Endothelial cell of umbilical vein (primary cell): ENCODE measurements around the gene SV2C. TPM values are rescaled to one million over a fixed set of nuclear protein-coding genes. Genes with fewer than 3 reads are reported as not detected.

Source experiments
- BruUV-seq: library from RNA; stranded (reverse); fragments of 400-500 nt; replicated peaks from 2 replicates; lab custom pipeline; 2021; lab: Mats Ljungman, UMichigan
- CTCF ChIA-PET: fragments of 300-600, 350-600 bp; sonication (Branson Sonifier 250); formaldehyde crosslinking; loops from one replicate; lab custom pipeline; 2021; ENCODE audit warnings: antibody characterized with exemption, inconsistent platforms; lab: Charles Lee
- POLR2A ChIA-PET: fragments of 300-600, 350-600 bp; sonication (Branson Sonifier 250); formaldehyde crosslinking; loops from one replicate; lab custom pipeline; 2021; ENCODE audit warnings: antibody characterized with exemption, inconsistent platforms; lab: Charles Lee
- DNase-seq: peaks from one replicate; pipeline ENCODE4 v3.0.0-alpha.2; 2011; ENCODE audit warnings: low read depth, low spot score
- FAIRE-seq: peaks from 2 replicates; lab custom pipeline; 2011; peaks lifted over from hg19 to GRCh38; lab: Jason Lieb, UNC
- H2AFZ ChIP-seq: 2 replicates; pipeline ENCODE4 v1.6.0; 2012; ENCODE audit warnings: low read depth, low read length, control low read depth, inconsistent platforms
- H3K27ac ChIP-seq: 2 replicates; pipeline ENCODE4 v1.5.1; 2011; ENCODE audit warnings: low read depth, mild to moderate bottlenecking, control low read depth, low read length, moderate library complexity; ENCODE audit not compliant: insufficient read depth
- H3K27me3 ChIP-seq, 2 experiments: 2 replicates each; pipeline versions ENCODE4 v1.6.0 to v1.6.1; 2011; ENCODE audit warnings: low read length in 2 of 2, mixed read lengths in 1 of 2; ENCODE audit not compliant: control insufficient read depth in 2 of 2, insufficient read depth in 2 of 2
- H3K36me3 ChIP-seq, 2 experiments: 2 replicates in 1 of 2; 3 replicates in 1 of 2; pipeline ENCODE4 v1.5.1; 2011; ENCODE audit warnings: low read length in 2 of 2, mild to moderate bottlenecking in 1 of 2, moderate library complexity in 1 of 2; ENCODE audit not compliant: control insufficient read depth in 2 of 2, insufficient read depth in 2 of 2; ENCODE audit errors: extremely low read depth in 1 of 2
- H3K4me1 ChIP-seq: 3 replicates; pipeline ENCODE4 v1.5.1; 2011; ENCODE audit warnings: mild to moderate bottlenecking, low read length; ENCODE audit not compliant: control insufficient read depth, insufficient read depth; ENCODE audit errors: extremely low read depth
- H3K4me2 ChIP-seq: 2 replicates; pipeline ENCODE4 v1.6.1; 2011; ENCODE audit warnings: low read length, control low read depth, mixed read lengths; ENCODE audit not compliant: insufficient read depth
- H3K4me3 ChIP-seq, 3 experiments: fragments of 200-600 bp in 1 of 3; sonication (generic), shearing (Covaris generic) in 1 of 3; replicated peaks in 1 of 3; 2 replicates each; pipeline ENCODE4 v1.5.1; 2011 to 2016; ENCODE audit warnings: control low read depth in 3 of 3, low read length in 3 of 3, mild to moderate bottlenecking in 2 of 3, inconsistent platforms in 1 of 3, low read depth in 1 of 3, moderate library complexity in 1 of 3; ENCODE audit not compliant: insufficient read depth in 1 of 3
- H3K79me2 ChIP-seq: 2 replicates; pipeline ENCODE4 v1.6.0; 2012; ENCODE audit warnings: low read length, inconsistent platforms; ENCODE audit not compliant: control insufficient read depth, insufficient read depth
- H3K9ac ChIP-seq: replicated peaks from 2 replicates; pipeline ENCODE3; 2011; ENCODE audit warnings: low read length, control low read depth; ENCODE audit not compliant: insufficient read depth; ENCODE audit errors: extremely low read depth
- H3K9me1 ChIP-seq: replicated peaks from 3 replicates; pipeline ENCODE4 v1.6.0; 2011; ENCODE audit warnings: mild to moderate bottlenecking, low read length; ENCODE audit not compliant: control insufficient read depth, insufficient read depth; ENCODE audit errors: extremely low read depth
- H3K9me3 ChIP-seq: replicated peaks from 2 replicates; pipeline ENCODE4 v1.5.1; 2012; ENCODE audit warnings: low read length, inconsistent platforms; ENCODE audit not compliant: control insufficient read depth, insufficient read depth
- H4K20me1 ChIP-seq: replicated peaks from 2 replicates; pipeline ENCODE3; 2011; ENCODE audit warnings: mild to moderate bottlenecking, low read length; ENCODE audit not compliant: control insufficient read depth, insufficient read depth; ENCODE audit errors: extremely low read depth
- CTCF ChIP-seq, 2 donors: IDR thresholded peaks; 1 replicate in 1 of 2; 2 replicates in 1 of 2; pipeline ENCODE4 v1.5.1; 2011; ENCODE audit warnings: low read length in 2 of 2, mild to moderate bottlenecking in 2 of 2, moderate library complexity in 2 of 2, control low read depth in 1 of 2, inconsistent platforms in 1 of 2, low read depth in 1 of 2; ENCODE audit not compliant: insufficient read depth in 1 of 2; ENCODE audit errors: extremely low read depth in 1 of 2
- EZH2 ChIP-seq: IDR thresholded peaks from 2 replicates; pipeline ENCODE4 v1.6.1; 2012; ENCODE audit warnings: borderline replicate concordance, low read depth, mild to moderate bottlenecking, moderate library complexity, low read length, inconsistent platforms; ENCODE audit not compliant: severe bottlenecking
- FOS ChIP-seq: IDR thresholded peaks from 2 replicates; pipeline ENCODE4 v1.6.1; 2011; ENCODE audit warnings: mild to moderate bottlenecking, low read length, moderate library complexity, borderline replicate concordance; ENCODE audit not compliant: insufficient read depth
- GATA2 ChIP-seq: IDR thresholded peaks from 2 replicates; pipeline ENCODE4 v1.7.0; 2011; ENCODE audit warnings: low read depth, mild to moderate bottlenecking, moderate library complexity, mixed read lengths, low read length; ENCODE audit not compliant: insufficient read length, insufficient read depth
- JUN ChIP-seq: IDR thresholded peaks from 2 replicates; pipeline ENCODE4 v1.6.1; 2011; ENCODE audit warnings: borderline replicate concordance, low read depth; ENCODE audit not compliant: insufficient read length, insufficient read depth
- MYC ChIP-seq: IDR thresholded peaks from one replicate; pipeline ENCODE4 v1.6.1; 2011; ENCODE audit warnings: mild to moderate bottlenecking, low read depth, low read length
- POLR2A ChIP-seq: IDR thresholded peaks from 2 replicates; pipeline ENCODE4 v1.6.1; 2012; ENCODE audit warnings: low read depth, mild to moderate bottlenecking, control low read depth, low read length
- POLR2AphosphoS5 ChIP-seq: IDR thresholded peaks from 2 replicates; pipeline ENCODE4 v1.6.1; 2012; ENCODE audit warnings: low read depth, mild to moderate bottlenecking, control low read depth, low read length, moderate library complexity; ENCODE audit not compliant: insufficient read depth
- dilution Hi-C: fragments of 300-500 bp; cut with MboI; formaldehyde crosslinking; loops from one replicate; pipeline ENCODE4 v1.15.0; 2019; ENCODE audit warnings: low sequenced_read_pairs; ENCODE audit not compliant: extremely low pct_ligation_motif_present
- intact Hi-C: fragments of 100-400 bp; cut with micrococcal nuclease; formaldehyde crosslinking; loops from one replicate; pipeline ENCODE4 v1.10.0; 2022
- polyA plus RNA-seq, 4 experiments: library from polyadenylated mRNA; depleted of rRNA in 3 of 4; stranded (reverse) in 3 of 4; unstranded in 1 of 4; fragments of >200 nt; gene quantifications; 2 replicates each; pipeline versions ENCODE4 v1.2.1 to v1.2.3, GENCODE V29; 2011 to 2012; ENCODE audit warnings: missing spikeins in 1 of 4
- total RNA-seq: library from RNA; stranded (reverse); gene quantifications from 2 replicates; pipeline ENCODE4 v1.2.3, GENCODE V29; 2021
- TF ChIP-seq, protein P1 (sequence below): IDR thresholded peaks from 2 replicates; pipeline ENCODE4 v1.6.1; 2011; ENCODE audit not compliant: insufficient read depth, insufficient read length

SV2C gene
- total and polyA plus RNA-seq, 2 donors (not counting 3 experiments of a cell fraction or from before 2014, with no cell fraction given): not detected

DNA sequence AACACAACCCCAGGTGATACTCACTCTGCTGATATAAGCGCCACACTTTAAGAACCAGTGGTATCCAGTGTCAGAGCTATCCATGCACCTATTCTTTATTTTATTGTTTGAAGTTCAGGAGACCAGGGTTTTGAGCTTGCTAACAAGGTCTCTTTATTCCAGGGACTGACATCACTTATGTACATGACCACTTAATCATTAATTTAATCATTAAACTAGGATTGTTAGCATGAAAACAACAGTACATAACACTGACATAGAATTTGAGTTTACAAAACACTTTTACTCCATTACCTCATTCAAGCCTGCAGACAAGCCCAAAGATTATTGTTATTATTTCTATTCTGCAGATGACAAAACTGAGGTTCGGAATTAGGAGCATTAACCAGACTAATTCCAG, 168.5 kb downstream of the SV2C start:
- no peaks in the 10 kb centered on the region for H3K36me3 ChIP-seq
- intact Hi-C loops: no loop called here
- no peak for FAIRE-seq
- ChIA-PET CTCF (interaction anchor here (0.8 kb wide), 1 partner anchor 76 kb away, joined by 3 read pairs; no protein-coding TSS in a partner anchor), POLR2A (no interaction called here)
- no peaks in the 10 kb centered on the region for H4K20me1 ChIP-seq
- no TSS peak for BruUV-seq
- H3K27me3 ChIP-seq: peaks cover 0 to 7% of the 10 kb centered on the region in 2 experiments
- H3K9me3 ChIP-seq: no peaks in the 10 kb centered on the region
- no peaks in the 10 kb centered on the region for H3K79me2 ChIP-seq
- H3K9ac ChIP-seq: no peak overlapping the region
- DNase-seq: no peak
- H3K4me2 ChIP-seq: no peak overlapping the region
- H2AFZ ChIP-seq: no peak overlapping the region
- TF ChIP-seq POLR2AphosphoS5 (no peak), POLR2A (no peak), EZH2 (no peak), JUN (no peak), CTCF (IDR thresholded peaks at IDR 0.05; ENCODE audit: extremely low read depth in 1 of 2, insufficient read depth in 1 of 2, low read depth in 1 of 2, low read length in 2 of 2) (no peak), GATA2 (no peak), FOS (no peak), MYC (no peak)
- TF ChIP-seq, protein P1, sequence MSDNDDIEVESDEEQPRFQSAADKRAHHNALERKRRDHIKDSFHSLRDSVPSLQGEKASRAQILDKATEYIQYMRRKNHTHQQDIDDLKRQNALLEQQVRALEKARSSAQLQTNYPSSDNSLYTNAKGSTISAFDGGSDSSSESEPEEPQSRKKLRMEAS: no peak
- dilution Hi-C loops: no loop called here
- H3K4me1 ChIP-seq: no peaks in the 10 kb centered on the region
- no peak overlapping the region for H3K27ac ChIP-seq
- no peak overlapping the region for H3K4me3 ChIP-seq
- H3K9me1 ChIP-seq: no peaks in the 10 kb centered on the region
